ENCODE results near the gene PCYOX1L. TPM values are rescaled to one million over a fixed set of nuclear protein-coding genes. Genes with fewer than 3 reads are reported as not detected.

PCYOX1L gene
- polyA plus RNA-seq, 1 donor from 2014 or later = 21.1 TPM

- TF ChIP-seq SMC3 (conservative IDR thresholded peaks at IDR 0.05; ENCODE audit: poor library complexity) (no peak), MXI1 (conservative IDR thresholded peaks at IDR 0.05; ENCODE audit: poor library complexity, severe bottlenecking) (no peak), REST (IDR thresholded peaks at IDR 0.05; ENCODE audit: borderline replicate concordance) (no peak), POLR2AphosphoS5 (IDR thresholded peaks at IDR 0.05) (no peak), EZH2 (IDR thresholded peaks at IDR 0.05; ENCODE audit: borderline replicate concordance, insufficient read depth, low read length, poor library complexity, severe bottlenecking) (no peak), CTCF (IDR thresholded peaks at IDR 0.05; ENCODE audit: poor library complexity, severe bottlenecking) (no peak), TAF1 (IDR thresholded peaks at IDR 0.05; ENCODE audit: low read depth) (no peak), RAD21 (conservative IDR thresholded peaks at IDR 0.05) (no peak), EP300 (conservative IDR thresholded peaks at IDR 0.05; ENCODE audit: poor library complexity, severe bottlenecking) (no peak)
- no peak overlapping the region for H3K9ac ChIP-seq (ENCODE audit: low read length)
- no peaks in the 10 kb centered on the region for H3K79me2 ChIP-seq (replicated peaks; ENCODE audit: insufficient read depth, low read length)
- H3K36me3 ChIP-seq (ENCODE audit: insufficient read depth, low read length) = no peaks in the 10 kb centered on the region
- H3K4me3 ChIP-seq (ENCODE audit: low read length) = no peak overlapping the region
- no peaks in the 10 kb centered on the region for H3K9me3 ChIP-seq (ENCODE audit: low read length)
- H3K27ac ChIP-seq (ENCODE audit: low read length) = no peak overlapping the region
- H3K4me2 ChIP-seq (ENCODE audit: low read length) = no peak overlapping the region
- H3F3A ChIP-seq (ENCODE audit: insufficient read depth, low read length, poor library complexity, severe bottlenecking) = no peaks in the 10 kb centered on the region
- no peak overlapping the region for H2AFZ ChIP-seq (ENCODE audit: low read depth, low read length)
- no peaks in the 10 kb centered on the region for H4K20me1 ChIP-seq (ENCODE audit: insufficient read depth)
- no peaks in the 10 kb centered on the region for H3K27me3 ChIP-seq (ENCODE audit: insufficient read depth, low read depth, low read length)
- H3K9me2 ChIP-seq (ENCODE audit: insufficient read depth, low read length) = no peaks in the 10 kb centered on the region
These were observed 49.7 kb downstream of the PCYOX1L start for GRCh38 chr5:149407323-149408251.

GRCh38 chr5:149408252-149409099 lies 50.6 kb downstream of the PCYOX1L start:
- Histone ChIP-seq H3K9me2 (ENCODE audit: insufficient read depth, low read length) (no peaks in the 10 kb centered on the region), H3F3A (ENCODE audit: insufficient read depth, low read length, poor library complexity, severe bottlenecking) (no peaks in the 10 kb centered on the region), H3K79me2 (replicated peaks; ENCODE audit: insufficient read depth, low read length) (no peaks in the 10 kb centered on the region), H2AFZ (ENCODE audit: low read depth, low read length) (no peak overlapping the region), H3K27me3 (ENCODE audit: insufficient read depth, low read depth, low read length) (no peaks in the 10 kb centered on the region), H4K20me1 (ENCODE audit: insufficient read depth) (no peaks in the 10 kb centered on the region), H3K9me3 (ENCODE audit: low read length) (no peaks in the 10 kb centered on the region), H3K4me3 (ENCODE audit: low read length) (no peak overlapping the region), H3K27ac (ENCODE audit: low read length) (no peak overlapping the region), H3K36me3 (ENCODE audit: insufficient read depth, low read length) (no peaks in the 10 kb centered on the region), H3K9ac (ENCODE audit: low read length) (no peak overlapping the region), H3K4me2 (ENCODE audit: low read length) (no peak overlapping the region)
- TF ChIP-seq SMC3 (conservative IDR thresholded peaks at IDR 0.05; ENCODE audit: poor library complexity) (no peak), CTCF (IDR thresholded peaks at IDR 0.05; ENCODE audit: poor library complexity, severe bottlenecking) (no peak), EZH2 (IDR thresholded peaks at IDR 0.05; ENCODE audit: borderline replicate concordance, insufficient read depth, low read length, poor library complexity, severe bottlenecking) (no peak), EP300 (conservative IDR thresholded peaks at IDR 0.05; ENCODE audit: poor library complexity, severe bottlenecking) (no peak), REST (IDR thresholded peaks at IDR 0.05; ENCODE audit: borderline replicate concordance) (no peak), POLR2AphosphoS5 (IDR thresholded peaks at IDR 0.05) (no peak), TAF1 (IDR thresholded peaks at IDR 0.05; ENCODE audit: low read depth) (no peak), RAD21 (conservative IDR thresholded peaks at IDR 0.05) (no peak), MXI1 (conservative IDR thresholded peaks at IDR 0.05; ENCODE audit: poor library complexity, severe bottlenecking) (no peak)

Measured in neural cell (in vitro differentiated cells).